Stimulated activated CD8-positive, alpha-beta memory T cell treated with anti-CD3 and anti-CD28 coated beads, Interleukin-4, amount 100 ng/mL, for 1 hour (primary cell): ENCODE measurements around the gene MADD.
"Not testable (repeated sequence)": the region's sequence is repeated elsewhere in the genome, so short reads cannot be mapped to it uniquely, and the experiment has no call there.

Experiments used
- DNase-seq, 2 donors: peaks; one replicate each; pipeline ENCODE4 v3.0.0-alpha.2; 2020; ENCODE audit warnings: low read depth in 2 of 2, low spot score in 1 of 2

Gene MADD

DNA sequence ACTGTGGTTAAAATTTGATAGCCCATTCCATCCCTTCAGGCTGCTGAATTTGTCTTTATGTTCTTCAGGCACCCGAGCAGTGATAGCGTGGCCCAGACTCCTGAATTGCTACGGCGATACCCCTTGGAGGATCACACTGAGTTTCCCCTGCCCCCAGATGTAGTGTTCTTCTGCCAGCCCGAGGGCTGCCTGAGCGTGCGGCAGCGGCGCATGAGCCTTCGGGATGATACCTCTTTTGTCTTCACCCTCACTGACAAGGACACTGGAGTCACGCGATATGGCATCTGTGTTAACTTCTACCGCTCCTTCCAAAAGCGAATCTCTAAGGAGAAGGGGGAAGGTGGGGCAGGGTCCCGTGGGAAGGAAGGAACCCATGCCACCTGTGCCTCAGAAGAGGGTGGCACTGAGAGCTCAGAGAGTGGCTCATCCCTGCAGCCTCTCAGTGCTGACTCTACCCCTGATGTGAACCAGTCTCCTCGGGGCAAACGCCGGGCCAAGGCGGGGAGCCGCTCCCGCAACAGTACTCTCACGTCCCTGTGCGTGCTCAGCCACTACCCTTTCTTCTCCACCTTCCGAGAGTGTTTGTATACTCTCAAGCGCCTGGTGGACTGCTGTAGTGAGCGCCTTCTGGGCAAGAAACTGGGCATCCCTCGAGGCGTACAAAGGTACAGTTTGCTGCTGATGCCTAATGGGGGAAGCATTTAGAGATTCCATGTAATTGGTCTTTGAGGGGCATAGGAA lies 4.7 kb downstream of the MADD start:
- no peak for DNase-seq

- no peak for DNase-seq
These were observed 7.0 kb downstream of the MADD start for GRCh38 chr11:47276923-47277322.

DNA sequence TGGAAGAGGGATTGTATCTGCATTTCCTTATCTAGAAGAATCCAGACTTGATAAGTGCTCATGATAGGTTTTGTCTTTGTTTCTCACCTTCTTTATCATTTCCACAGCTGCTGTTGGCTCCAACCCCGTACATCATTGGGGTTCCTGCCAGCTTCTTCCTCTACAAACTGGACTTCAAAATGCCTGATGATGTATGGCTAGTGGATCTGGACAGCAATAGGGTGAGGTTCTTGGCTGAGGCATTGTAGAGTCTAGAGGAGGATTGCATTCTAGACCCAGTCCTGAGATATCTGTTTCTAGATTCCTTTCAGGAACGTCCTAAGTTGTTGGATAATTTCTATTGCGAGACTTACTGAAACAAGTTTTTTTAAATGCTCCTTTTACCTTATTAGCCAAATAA lies 8.1 kb downstream of the MADD start:
- no peak for DNase-seq

DNA sequence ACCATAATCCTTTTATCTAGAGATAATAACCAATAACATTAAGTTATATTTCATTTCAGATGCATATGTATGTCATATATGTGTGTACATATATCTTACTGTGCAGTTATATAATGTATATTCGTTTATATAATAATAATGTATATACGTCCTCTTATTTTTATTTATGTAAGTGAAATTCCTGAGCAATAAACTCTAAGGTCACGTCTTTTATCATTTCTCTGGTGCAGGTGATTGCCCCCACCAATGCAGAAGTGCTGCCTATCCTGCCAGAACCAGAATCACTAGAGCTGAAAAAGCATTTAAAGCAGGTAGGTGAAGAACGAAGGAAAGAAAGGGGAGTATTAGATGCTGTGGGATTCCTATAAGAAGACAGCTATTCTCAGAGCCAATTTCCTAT lies 8.8 kb downstream of the MADD start:
- DNase-seq: no peak

DNA sequence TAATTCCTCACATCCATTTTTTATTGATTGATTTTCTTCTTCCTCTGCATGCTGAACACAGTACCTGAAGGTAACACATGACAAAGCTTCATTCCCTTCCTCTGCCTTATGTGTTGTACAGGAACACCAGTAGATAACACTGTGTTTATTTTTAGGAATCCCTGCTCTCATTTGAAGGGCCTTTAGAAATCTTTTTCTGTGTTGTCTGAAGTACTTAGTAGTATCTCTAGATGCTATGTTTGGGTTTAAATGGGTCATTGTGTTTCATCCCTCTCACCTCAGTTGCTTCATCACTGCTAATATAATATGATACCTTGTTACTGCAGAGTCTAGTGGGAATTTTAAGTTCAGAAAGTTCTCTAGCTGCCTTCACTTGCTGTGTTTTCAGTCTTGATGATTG lies 10.2 kb downstream of the MADD start:
- DNase-seq: no peak

- no peak for DNase-seq
These were observed 10.9 kb downstream of the MADD start for GRCh38 chr11:47280860-47281259.

- no peak for DNase-seq
These were observed 12.5 kb downstream of the MADD start for GRCh38 chr11:47282462-47282861.

DNA sequence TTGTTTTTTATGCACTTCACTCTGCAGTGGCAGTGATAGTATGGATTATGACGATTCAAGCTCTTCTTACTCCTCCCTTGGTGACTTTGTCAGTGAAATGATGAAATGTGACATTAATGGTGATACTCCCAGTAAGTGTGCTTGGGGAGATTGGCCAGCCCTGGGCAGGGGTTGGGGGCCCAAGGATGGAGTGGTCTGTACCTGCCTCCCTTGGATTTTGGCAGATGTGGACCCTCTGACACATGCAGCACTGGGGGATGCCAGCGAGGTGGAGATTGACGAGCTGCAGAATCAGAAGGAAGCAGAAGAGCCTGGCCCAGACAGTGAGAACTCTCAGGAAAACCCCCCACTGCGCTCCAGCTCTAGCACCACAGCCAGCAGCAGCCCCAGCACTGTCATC lies 14.2 kb downstream of the MADD start:
- no peak for DNase-seq

- DNase-seq: no peak
These were observed 16.2 kb downstream of the MADD start for GRCh38 chr11:47285969-47286770.

- no peak for DNase-seq
These were observed 18.1 kb downstream of the MADD start for GRCh38 chr11:47288066-47288465.

GRCh38 chr11:47289856-47290255 lies 19.9 kb downstream of the MADD start:
- no peak for DNase-seq

DNA sequence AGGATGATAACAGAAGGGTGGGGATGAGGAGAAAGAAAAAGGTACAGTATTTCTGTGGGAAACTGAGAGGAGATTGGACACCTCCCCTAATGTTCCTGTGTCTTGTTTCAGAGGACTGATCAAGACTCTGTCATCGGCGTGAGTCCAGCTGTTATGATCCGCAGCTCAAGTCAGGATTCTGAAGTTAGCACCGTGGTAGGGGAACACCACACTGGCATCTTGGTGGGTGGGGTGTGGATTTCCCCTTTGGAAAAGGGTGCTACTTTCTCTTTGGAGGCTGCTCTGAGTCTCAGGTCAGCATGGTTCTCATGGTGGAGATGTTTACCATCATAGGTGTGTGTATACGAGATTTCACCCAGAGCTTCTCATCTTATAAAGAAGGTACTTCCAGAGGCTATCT lies 25.5 kb downstream of the MADD start:
- DNase-seq: no peak

DNA sequence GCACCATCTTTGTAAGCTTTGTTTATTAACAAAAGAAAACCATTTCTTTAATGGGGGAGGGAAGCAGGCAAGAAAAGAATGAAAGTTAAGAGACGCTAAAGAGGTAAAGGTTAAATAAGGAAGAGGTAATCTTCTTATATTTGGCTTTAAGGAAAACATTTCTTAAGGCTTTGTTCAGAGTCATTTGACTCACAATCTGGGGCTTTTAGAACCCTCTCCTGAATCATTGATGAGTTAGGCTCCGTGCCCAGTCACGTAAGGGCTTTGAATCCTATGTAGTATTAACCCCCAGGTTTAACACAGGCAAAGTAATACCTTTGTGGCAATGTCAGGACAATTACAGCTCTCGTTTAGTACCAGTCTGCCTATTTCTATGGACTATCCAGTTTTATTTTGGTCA lies 26.1 kb downstream of the MADD start:
- DNase-seq: no peak

- no peak for DNase-seq
These were observed 29.1 kb downstream of the MADD start for GRCh38 chr11:47299078-47299477.

DNA sequence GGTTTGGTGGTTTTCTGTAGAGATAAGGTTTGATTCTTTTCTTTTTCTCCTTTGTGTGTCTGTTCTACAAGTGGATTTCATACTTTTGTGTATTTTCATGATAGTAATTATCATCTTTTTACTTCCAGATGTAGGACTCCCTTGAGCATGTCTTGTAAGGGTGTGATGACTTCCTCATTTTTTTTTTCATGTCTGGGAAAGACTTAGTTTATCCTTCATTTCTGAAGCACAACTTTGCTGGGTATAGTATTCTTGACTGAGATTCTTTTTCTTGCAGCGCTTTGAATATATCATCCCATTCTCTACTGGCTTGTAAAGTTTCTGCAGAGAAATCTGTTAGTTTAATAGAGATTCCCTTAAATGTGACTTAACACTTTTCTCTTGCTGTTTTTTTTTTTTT lies 32.9 kb downstream of the MADD start:
- no peak for DNase-seq

GRCh38 chr11:47305734-47306483 lies 36.0 kb downstream of the MADD start:
- no peak for DNase-seq

DNA sequence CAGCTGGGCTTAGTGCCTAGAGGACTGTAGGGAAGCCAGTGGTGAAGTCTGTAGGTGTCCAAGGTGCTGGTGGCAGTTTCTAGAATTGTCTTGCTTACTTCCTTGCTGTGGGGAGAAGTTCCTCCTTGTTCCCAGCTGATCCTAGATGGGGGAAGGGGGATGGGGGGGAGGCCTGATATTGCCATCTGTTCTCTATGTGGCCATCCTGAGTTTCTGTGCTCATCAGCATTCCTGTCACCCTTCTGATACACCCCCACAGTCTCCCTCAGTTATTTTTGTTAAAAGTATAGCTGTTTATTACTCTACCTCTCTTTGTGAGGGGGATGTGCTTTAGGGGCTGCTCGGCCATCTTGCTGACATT lies 36.5 kb downstream of the MADD start:
- no peak for DNase-seq

DNA sequence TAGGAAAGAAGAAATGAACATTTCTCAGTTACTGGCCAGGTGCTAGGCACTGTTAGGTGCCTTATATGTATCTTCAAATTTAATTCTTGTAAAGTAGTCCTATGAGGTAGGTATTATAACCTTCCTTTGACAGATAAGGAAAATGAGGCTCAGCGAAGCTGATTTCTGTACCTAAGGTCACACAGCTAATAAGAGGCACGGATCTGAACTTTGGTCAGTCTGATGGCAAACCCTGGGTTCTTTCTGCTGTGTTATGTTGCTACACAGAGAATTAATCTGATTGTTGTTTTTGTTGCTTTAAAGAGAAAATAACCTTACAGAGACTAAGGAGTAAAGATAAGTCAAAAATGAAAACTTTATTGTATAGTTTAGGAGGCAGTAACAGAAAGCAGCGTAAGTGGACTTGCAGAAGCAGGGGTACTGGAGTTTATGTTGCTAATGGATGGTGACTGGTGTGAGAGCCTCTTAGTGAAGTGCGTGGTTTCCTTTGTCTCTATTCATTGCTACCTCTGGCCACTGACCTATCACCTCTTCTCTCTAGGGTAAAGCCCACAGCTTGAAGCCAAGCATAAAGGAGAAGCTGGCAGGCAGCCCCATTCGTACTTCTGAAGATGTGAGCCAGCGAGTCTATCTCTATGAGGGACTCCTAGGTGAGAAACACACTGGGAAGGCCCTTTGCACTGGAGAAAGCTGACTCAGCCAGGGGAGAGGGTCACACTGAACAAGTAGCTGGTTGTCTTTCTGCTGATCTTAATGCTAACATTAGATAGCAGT lies 38.3 kb downstream of the MADD start:
- no peak for DNase-seq

GRCh38 chr11:47314992-47315391 lies 45.1 kb downstream of the MADD start:
- DNase-seq: no peak

DNA sequence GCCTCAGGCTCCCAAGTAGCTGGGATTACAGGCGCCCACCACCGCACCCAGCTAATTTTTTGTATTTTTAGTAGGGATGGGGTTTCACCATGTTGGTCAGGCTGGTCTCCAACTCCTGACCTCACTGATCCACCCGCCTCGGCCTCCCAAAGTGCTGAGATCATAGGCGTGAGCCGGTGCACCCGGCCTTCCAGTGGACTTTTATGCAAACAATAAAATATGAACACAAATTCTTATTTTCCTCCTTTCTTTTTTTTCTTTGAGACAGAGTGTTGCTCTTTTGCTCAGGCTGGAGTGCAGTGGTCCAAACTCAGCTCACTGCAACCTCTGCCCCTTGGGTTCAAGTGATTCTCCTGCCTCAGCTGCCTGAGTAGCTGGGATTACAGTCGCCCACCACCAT lies 46.6 kb downstream of the MADD start:
- DNase-seq: not testable (repeated sequence)

- DNase-seq: no peak
These were observed 47.3 kb downstream of the MADD start for GRCh38 chr11:47317064-47317828.
